Activated naive CD8-positive, alpha-beta T cell treated with anti-CD3 and anti-CD28 coated beads for 36 hours (primary cell): ENCODE measurements around the gene C2CD2. TPM values are rescaled to one million over a fixed set of nuclear protein-coding genes. Genes with fewer than 3 reads are reported as not detected.

Experiments
- DNase-seq: peaks from one replicate; pipeline ENCODE4 v3.0.0; 2021
- H3K27ac Mint-ChIP-seq: one replicate; pipeline ENCODE4 v1.8.0; 2022; ENCODE audit warnings: mild to moderate bottlenecking, moderate library complexity, mixed read lengths
- H3K27me3 Mint-ChIP-seq: one replicate; pipeline ENCODE4 v1.8.0; 2022; ENCODE audit warnings: mild to moderate bottlenecking, mixed read lengths
- H3K36me3 Mint-ChIP-seq: one replicate; pipeline ENCODE4 v1.8.0; 2021; ENCODE audit warnings: mild to moderate bottlenecking, mixed read lengths
- H3K4me1 Mint-ChIP-seq: one replicate; pipeline ENCODE4 v1.8.0; 2021; ENCODE audit warnings: mixed read lengths
- H3K4me3 Mint-ChIP-seq: one replicate; pipeline ENCODE4 v1.8.0; 2022; ENCODE audit warnings: mild to moderate bottlenecking, moderate library complexity, mixed read lengths
- H3K9me3 Mint-ChIP-seq: one replicate; pipeline ENCODE4 v1.8.0; 2022; ENCODE audit warnings: mixed read lengths
- total RNA-seq, 2 experiments: library from RNA; stranded (reverse); gene quantifications; one replicate each; pipeline ENCODE4 v1.2.3, GENCODE V29; 2021

The C2CD2 gene
- total RNA-seq, 2 experiments from 2014 or later: 6.3 to 7.6 TPM

GRCh38 chr21:41940431-41940830 is 13.4 kb downstream of the C2CD2 start:
- DNase-seq: no peak
- Mint-ChIP-seq H3K9me3 (no peaks in the 10 kb centered on the region), H3K4me3 (no peak overlapping the region), H3K27me3 (no peaks in the 10 kb centered on the region), H3K4me1 (no peaks in the 10 kb centered on the region), H3K27ac (no peak overlapping the region), H3K36me3 (no peaks in the 10 kb centered on the region)

DNA sequence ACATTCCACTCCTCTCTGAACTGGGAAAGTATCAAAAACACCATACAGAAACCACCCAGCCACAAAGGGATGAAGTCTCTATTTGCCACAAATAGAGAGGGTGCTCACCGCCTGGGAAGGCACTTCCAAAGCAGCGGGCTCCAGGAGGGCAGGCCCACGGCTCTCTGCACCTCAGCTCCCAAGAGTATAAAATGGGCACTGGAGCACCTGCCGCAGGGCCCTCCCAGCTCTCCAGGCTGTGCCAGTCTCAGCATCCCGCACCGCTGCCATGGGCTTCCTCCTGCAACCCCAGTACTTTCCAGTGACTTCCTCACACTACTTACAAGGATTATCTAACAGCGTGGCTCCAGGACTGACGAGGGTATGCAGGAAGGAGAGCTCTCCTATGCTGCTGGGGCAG is 14.4 kb downstream of the C2CD2 start:
- H3K9me3 Mint-ChIP-seq: no peaks in the 10 kb centered on the region
- H3K27ac Mint-ChIP-seq: no peak overlapping the region
- no peak for DNase-seq
- H3K36me3 Mint-ChIP-seq: no peaks in the 10 kb centered on the region
- H3K27me3 Mint-ChIP-seq: no peaks in the 10 kb centered on the region
- H3K4me1 Mint-ChIP-seq: no peaks in the 10 kb centered on the region
- H3K4me3 Mint-ChIP-seq: no peak overlapping the region

DNA sequence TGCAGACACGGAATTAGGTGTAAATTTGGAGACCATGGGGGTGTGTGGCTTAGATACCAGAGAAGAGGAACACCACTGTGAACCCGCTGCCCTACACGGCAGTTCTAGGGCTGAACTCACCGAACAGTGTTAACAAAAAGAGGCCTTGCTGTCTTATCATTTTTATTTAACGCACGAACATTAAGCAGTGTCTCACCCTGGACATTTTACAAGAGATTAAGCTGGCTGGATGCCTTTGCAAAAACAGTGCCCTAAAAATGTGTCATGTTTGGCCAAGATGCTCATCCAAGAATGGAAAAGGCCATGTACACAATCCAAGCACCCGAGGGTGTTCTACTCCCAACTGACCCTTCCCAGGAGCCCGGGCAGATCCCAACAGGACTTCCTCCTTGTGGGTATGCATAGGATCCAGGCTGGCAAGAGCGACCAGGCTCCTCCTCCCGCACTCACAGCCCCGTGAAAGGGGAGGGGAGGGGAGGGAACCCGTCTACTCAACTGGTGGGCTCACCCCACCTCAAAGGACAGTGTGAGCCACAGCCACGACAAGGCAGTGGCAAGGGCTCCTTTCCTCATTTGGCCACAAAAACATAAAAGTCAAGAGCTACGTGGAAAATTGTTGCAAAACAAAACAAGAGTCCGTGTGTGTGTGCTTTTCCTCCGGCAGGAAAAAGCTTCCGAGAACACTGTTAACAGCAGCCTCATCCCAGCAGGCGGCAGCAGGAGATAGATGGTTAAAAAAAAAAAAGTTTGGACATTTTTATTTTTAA is 20.3 kb downstream of the C2CD2 start:
- Mint-ChIP-seq H3K4me3 (no peak overlapping the region), H3K36me3 (no peaks in the 10 kb centered on the region), H3K27ac (no peak overlapping the region), H3K9me3 (no peaks in the 10 kb centered on the region), H3K27me3 (peaks cover 2% of the 10 kb centered on the region), H3K4me1 (peaks cover 20% of the 10 kb centered on the region)
- DNase-seq: no peak

DNA sequence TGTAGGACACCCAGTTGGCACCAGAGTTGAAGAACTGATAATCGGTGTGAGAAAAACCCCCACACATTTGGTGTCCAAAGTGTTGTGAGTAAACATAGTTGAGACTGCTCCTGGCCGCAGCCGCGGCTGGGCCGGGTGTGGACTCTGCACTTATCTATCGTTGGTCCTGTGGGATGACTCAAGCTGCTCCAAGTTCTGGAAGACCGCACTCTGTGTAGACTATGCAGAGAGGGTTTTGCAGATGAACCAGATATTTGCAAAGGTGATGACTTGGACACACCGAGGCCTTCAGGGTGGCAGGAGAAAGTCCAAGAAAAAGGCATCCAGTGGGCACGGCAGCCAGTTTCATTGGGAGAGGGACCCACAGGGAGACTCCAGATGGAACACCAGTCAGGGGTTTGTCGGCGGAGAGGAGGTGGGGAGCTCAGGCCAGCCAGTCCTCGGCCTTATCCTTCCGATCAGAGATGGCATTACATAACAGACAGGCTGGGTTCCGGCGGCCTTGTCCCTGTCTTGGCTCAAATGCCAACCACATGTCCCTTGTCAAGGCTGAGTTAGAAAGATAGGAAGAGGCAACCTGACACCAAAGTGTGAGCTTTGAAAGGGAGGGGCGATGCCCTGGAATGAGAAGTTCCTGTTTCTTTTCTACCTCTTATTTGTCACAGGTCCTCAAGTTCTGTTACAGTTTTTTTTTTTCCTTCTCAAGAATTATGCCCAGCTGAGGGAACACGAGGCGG is 21.1 kb downstream of the C2CD2 start:
- peaks cover 27% of the 10 kb centered on the region for H3K4me1 Mint-ChIP-seq
- no peak overlapping the region for H3K27ac Mint-ChIP-seq
- no peaks in the 10 kb centered on the region for H3K9me3 Mint-ChIP-seq
- H3K36me3 Mint-ChIP-seq: no peaks in the 10 kb centered on the region
- no peak overlapping the region for H3K4me3 Mint-ChIP-seq
- no peak for DNase-seq
- peaks cover 2% of the 10 kb centered on the region for H3K27me3 Mint-ChIP-seq

DNA sequence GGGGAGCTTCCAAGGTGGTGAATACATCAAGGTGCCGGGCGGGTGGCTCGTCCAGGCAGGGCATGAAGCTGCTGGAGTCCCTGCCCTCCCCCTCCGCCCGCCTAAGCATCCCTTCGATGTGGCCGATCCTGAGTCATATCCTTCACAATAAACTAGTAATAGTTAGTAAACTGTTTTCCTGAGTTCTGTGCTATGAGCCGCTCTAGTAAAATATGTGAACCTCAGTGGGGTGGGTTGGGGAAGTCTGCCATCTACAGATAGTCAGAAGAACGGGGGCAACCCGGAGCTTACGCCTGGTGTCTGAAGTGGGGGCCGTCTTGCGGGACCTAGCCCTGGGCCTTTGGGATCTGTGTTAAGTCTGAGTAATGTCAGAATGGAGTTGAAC is 21.6 kb downstream of the C2CD2 start:
- DNase-seq: no peak
- Mint-ChIP-seq H3K9me3 (no peaks in the 10 kb centered on the region), H3K27me3 (peaks cover 2% of the 10 kb centered on the region), H3K4me1 (peaks cover 33% of the 10 kb centered on the region), H3K36me3 (no peaks in the 10 kb centered on the region), H3K27ac (no peak overlapping the region), H3K4me3 (no peak overlapping the region)

DNA sequence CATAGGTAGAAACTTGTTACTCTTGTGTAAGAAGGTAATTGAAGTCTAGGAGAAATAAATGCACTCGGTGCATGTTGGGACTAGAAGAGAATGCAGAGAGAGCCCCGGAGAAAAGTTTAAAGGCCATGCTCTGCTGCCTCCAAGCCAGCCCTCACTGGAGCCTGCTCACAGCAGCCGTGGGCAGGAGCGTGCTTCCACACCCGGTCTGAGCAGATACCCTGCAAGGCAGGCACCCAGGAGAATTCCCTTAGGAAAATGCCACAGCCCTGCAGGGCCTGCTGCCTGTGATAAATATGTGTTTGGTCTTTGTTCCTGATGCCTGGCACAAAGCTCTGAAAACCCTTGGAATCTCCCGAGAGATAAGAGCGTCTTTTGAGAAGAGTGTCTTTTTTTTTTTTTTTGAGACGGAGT is 22.8 kb downstream of the C2CD2 start:
- no peak overlapping the region for H3K27ac Mint-ChIP-seq

GRCh38 chr21:41929248-41929647 is 24.6 kb downstream of the C2CD2 start:
- peaks cover 2% of the 10 kb centered on the region for H3K27me3 Mint-ChIP-seq
- H3K9me3 Mint-ChIP-seq: no peaks in the 10 kb centered on the region
- no peak overlapping the region for H3K4me3 Mint-ChIP-seq
- H3K4me1 Mint-ChIP-seq: peaks cover 53% of the 10 kb centered on the region
- peak overlapping the region; percentile 34 for H3K27ac Mint-ChIP-seq
- DNase-seq: no peak
- peaks cover 3% of the 10 kb centered on the region for H3K36me3 Mint-ChIP-seq

More for the DNA sequence above, 22.8 kb downstream of the C2CD2 start:
- Mint-ChIP-seq H3K27me3 (peaks cover 2% of the 10 kb centered on the region), H3K9me3 (no peaks in the 10 kb centered on the region), H3K4me1 (peaks cover 39% of the 10 kb centered on the region), H3K4me3 (no peak overlapping the region), H3K36me3 (peaks cover 2% of the 10 kb centered on the region)
- DNase-seq: no peak

GRCh38 chr21:41928621-41929220 is 25.1 kb downstream of the C2CD2 start:
- no peak for DNase-seq
- Mint-ChIP-seq H3K36me3 (peaks cover 3% of the 10 kb centered on the region), H3K27me3 (peaks cover 2% of the 10 kb centered on the region), H3K4me3 (no peak overlapping the region), H3K9me3 (no peaks in the 10 kb centered on the region), H3K27ac (peak overlapping the region; percentile 29), H3K4me1 (peaks cover 58% of the 10 kb centered on the region)

GRCh38 chr21:41927727-41928409 is 25.9 kb downstream of the C2CD2 start:
- H3K27me3 Mint-ChIP-seq: peaks cover 2% of the 10 kb centered on the region
- no peaks in the 10 kb centered on the region for H3K9me3 Mint-ChIP-seq
- peaks cover 60% of the 10 kb centered on the region for H3K4me1 Mint-ChIP-seq
- DNase-seq: peak; percentile 13
- H3K36me3 Mint-ChIP-seq: peaks cover 4% of the 10 kb centered on the region
- H3K27ac Mint-ChIP-seq: peak overlapping the region; percentile 98
- no peak overlapping the region for H3K4me3 Mint-ChIP-seq

- Mint-ChIP-seq H3K36me3 (peaks cover 4% of the 10 kb centered on the region), H3K9me3 (no peaks in the 10 kb centered on the region), H3K27me3 (peaks cover 2% of the 10 kb centered on the region), H3K4me3 (peak overlapping the region; percentile 94), H3K4me1 (peaks cover 64% of the 10 kb centered on the region), H3K27ac (peak overlapping the region; percentile 98)
- no peak for DNase-seq
These were observed 27.0 kb downstream of the C2CD2 start for GRCh38 chr21:41926807-41927171.

GRCh38 chr21:41926117-41926806 is 27.6 kb downstream of the C2CD2 start:
- Mint-ChIP-seq H3K36me3 (peaks cover 4% of the 10 kb centered on the region), H3K4me3 (peak overlapping the region; percentile 94), H3K27ac (peak overlapping the region; percentile 98), H3K9me3 (no peaks in the 10 kb centered on the region), H3K27me3 (peaks cover 2% of the 10 kb centered on the region), H3K4me1 (peaks cover 67% of the 10 kb centered on the region)
- DNase-seq: no peak

GRCh38 chr21:41925767-41926116 is 28.1 kb downstream of the C2CD2 start:
- Mint-ChIP-seq H3K27ac (peak overlapping the region; percentile 98), H3K27me3 (no peaks in the 10 kb centered on the region), H3K36me3 (peaks cover 4% of the 10 kb centered on the region), H3K4me1 (peaks cover 67% of the 10 kb centered on the region), H3K4me3 (peak overlapping the region; percentile 94), H3K9me3 (no peaks in the 10 kb centered on the region)
- no peak for DNase-seq

GRCh38 chr21:41924368-41924754 is 29.5 kb downstream of the C2CD2 start:
- no peaks in the 10 kb centered on the region for H3K27me3 Mint-ChIP-seq
- DNase-seq: no peak
- H3K4me1 Mint-ChIP-seq: peaks cover 62% of the 10 kb centered on the region
- peaks cover 5% of the 10 kb centered on the region for H3K36me3 Mint-ChIP-seq
- H3K27ac Mint-ChIP-seq: no peak overlapping the region
- no peaks in the 10 kb centered on the region for H3K9me3 Mint-ChIP-seq
- H3K4me3 Mint-ChIP-seq: no peak overlapping the region

DNA sequence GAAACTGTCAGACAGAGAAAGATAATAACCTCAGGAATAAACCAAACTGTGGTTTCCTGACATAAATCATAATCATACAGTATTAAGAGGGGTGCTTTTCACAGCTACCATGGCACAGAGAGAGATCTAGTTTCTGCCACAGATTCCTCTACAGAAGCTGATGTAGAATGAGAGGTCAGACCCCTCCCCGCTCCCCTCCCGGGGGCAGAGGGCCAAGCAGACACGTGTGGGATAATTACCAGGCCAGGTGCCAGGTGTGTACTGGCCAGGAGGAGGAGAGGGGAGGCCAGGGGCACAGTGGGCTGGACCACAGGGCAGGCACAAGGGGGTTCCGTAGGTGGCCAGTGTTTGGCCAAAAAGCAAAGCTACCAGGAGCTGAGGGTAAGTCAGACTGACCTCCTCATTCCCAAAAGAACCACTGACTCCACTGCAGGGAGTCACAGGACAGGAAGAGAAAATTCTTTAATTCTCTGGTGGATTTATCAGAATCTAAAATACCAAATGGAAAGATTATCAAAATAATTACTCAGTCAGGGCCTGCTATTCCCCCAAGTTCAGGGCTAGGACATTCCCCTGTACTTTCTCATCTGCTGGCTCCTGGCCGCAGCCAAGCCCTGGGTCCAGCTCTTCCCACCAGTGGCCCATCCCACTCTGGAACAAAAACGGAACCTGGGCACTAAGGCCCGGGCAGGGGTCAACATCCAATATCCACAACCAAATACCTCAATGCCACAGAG is 30.0 kb downstream of the C2CD2 start:
- Mint-ChIP-seq H3K27me3 (no peaks in the 10 kb centered on the region), H3K4me3 (peak overlapping the region; percentile 69), H3K4me1 (peaks cover 60% of the 10 kb centered on the region), H3K27ac (peak overlapping the region; percentile 84), H3K9me3 (no peaks in the 10 kb centered on the region), H3K36me3 (peaks cover 5% of the 10 kb centered on the region)
- peak; percentile 19 for DNase-seq
